Choroid plexus epithelial cell (primary cell): ENCODE measurements around the gene TLR2.

Experiments used
- DNase-seq: peaks from one replicate; pipeline ENCODE4 v3.0.0-alpha.2; 2010; ENCODE audit warnings: low read depth
- H3K4me3 ChIP-seq: 2 replicates; pipeline ENCODE4 v1.5.1; 2011; ENCODE audit warnings: low read depth, mild to moderate bottlenecking, control low read depth, low read length, moderate library complexity
- CTCF ChIP-seq: conservative IDR thresholded peaks from 2 replicates; pipeline ENCODE4 v1.5.1; 2011; ENCODE audit warnings: low read depth, mild to moderate bottlenecking, control low read depth, inconsistent platforms, low read length, moderate library complexity

Gene TLR2

GRCh38 chr4:153728660-153729059, 44.6 kb downstream of the TLR2 start:
- no peak for DNase-seq
- TF ChIP-seq CTCF, result no peak
- no peak overlapping the region for H3K4me3 ChIP-seq

GRCh38 chr4:153729895-153730294, 45.8 kb downstream of the TLR2 start:
- no peak for DNase-seq
- no peak for TF ChIP-seq CTCF
- no peak overlapping the region for H3K4me3 ChIP-seq

DNA sequence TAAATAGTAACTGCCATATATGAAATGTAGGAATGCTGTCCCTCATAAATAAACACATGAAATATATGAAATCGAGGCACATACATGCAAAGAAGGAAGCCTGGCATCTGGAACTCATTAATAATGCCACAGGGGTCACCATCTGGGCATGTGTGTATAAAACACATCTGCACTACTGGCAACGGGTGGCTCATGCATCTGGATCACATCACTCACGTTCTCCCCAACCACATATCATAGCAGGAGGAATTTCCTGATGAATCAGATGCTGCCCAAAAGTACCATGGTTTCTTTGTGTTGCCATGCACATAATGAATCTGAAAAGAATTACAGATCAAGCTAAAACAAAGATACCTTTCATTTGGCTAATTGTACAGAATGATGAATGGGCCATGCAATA, 47.2 kb downstream of the TLR2 start:
- peak; percentile 47 for DNase-seq
- no peak for TF ChIP-seq CTCF
- H3K4me3 ChIP-seq, result no peak overlapping the region

- DNase-seq, result no peak
- H3K4me3 ChIP-seq, result no peak overlapping the region
- no peak for TF ChIP-seq CTCF
Observed at GRCh38 chr4:153733751-153734448, 49.8 kb downstream of the TLR2 start.

DNA sequence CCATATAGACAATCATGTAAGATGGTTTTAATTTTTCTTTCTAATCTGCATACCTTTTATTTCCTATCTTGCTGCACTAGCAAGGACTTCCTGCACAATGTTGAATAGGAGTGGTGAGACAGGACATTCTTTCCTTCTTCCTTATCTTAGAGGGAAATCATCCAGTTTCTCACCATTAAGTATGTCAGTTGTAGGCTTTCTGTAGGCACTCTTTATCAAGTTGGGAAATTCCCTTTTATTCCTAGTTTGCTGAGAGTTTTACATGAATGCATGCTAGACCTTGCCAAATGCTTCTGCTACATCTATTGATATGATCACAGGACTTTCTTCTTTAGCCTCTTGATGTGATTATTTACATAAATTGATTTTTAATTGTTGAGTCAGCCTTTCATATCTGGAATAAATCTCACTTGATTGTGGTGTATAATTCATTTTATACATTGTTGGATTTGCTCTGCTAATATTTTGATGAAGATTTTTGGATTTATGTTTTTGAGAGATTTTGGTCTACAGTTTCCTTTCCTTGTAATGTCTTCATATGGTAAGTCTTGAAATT, 51.9 kb downstream of the TLR2 start:
- peak; percentile 31 for DNase-seq
- no peak for TF ChIP-seq CTCF
- H3K4me3 ChIP-seq, result no peak overlapping the region

GRCh38 chr4:153741541-153741940, 57.5 kb downstream of the TLR2 start:
- DNase-seq, result no peak
- no peak overlapping the region for H3K4me3 ChIP-seq
- no peak for TF ChIP-seq CTCF

- no peak overlapping the region for H3K4me3 ChIP-seq
- TF ChIP-seq CTCF, result no peak
- no peak for DNase-seq
Observed at GRCh38 chr4:153745651-153746050, 61.6 kb downstream of the TLR2 start.
